HG02973 (cell line): ENCODE data around the gene PPP1R15B.

Source experiments
- ATAC-seq: cut with Tn5 transposase; IDR thresholded peaks from one replicate; pipeline ENCODE4 v1.9.1; 2021; ENCODE audit warnings: moderate library complexity; ENCODE audit not compliant: unreplicated experiment

Gene PPP1R15B

GRCh38 chr1:204421441-204421840, 9.8 kb upstream of the PPP1R15B start:
- no peak for ATAC-seq

- no peak for ATAC-seq
These were observed 8.7 kb upstream of the PPP1R15B start for GRCh38 chr1:204420039-204421004.

GRCh38 chr1:204419064-204419403, 7.4 kb upstream of the PPP1R15B start:
- no peak for ATAC-seq

- no peak for ATAC-seq
These were observed 6.8 kb upstream of the PPP1R15B start for GRCh38 chr1:204418174-204419063.

GRCh38 chr1:204417074-204417997, 5.7 kb upstream of the PPP1R15B start:
- no peak for ATAC-seq

GRCh38 chr1:204416589-204417073, 5.0 kb upstream of the PPP1R15B start:
- no peak for ATAC-seq

GRCh38 chr1:204415351-204415750, 3.7 kb upstream of the PPP1R15B start:
- ATAC-seq, result no peak

GRCh38 chr1:204414016-204414415, 2.4 kb upstream of the PPP1R15B start:
- no peak for ATAC-seq

- no peak for ATAC-seq
These were observed 1.5 kb upstream of the PPP1R15B start for GRCh38 chr1:204413170-204413535.

GRCh38 chr1:204410688-204411450, 748 bp downstream of the PPP1R15B start:
- peak; percentile 22 for ATAC-seq

GRCh38 chr1:204409836-204410687, 1.6 kb downstream of the PPP1R15B start:
- ATAC-seq, result no peak

- ATAC-seq, result no peak
These were observed 2.5 kb downstream of the PPP1R15B start for GRCh38 chr1:204409123-204409522.

- no peak for ATAC-seq
These were observed 3.0 kb downstream of the PPP1R15B start for GRCh38 chr1:204408602-204409001.

- ATAC-seq, result no peak
These were observed 3.5 kb downstream of the PPP1R15B start for GRCh38 chr1:204408074-204408507.

- no peak for ATAC-seq
These were observed 4.2 kb downstream of the PPP1R15B start for GRCh38 chr1:204407295-204407971.

- ATAC-seq, result no peak
These were observed 5.0 kb downstream of the PPP1R15B start for GRCh38 chr1:204406621-204407020.

- no peak for ATAC-seq
These were observed 5.6 kb downstream of the PPP1R15B start for GRCh38 chr1:204405988-204406387.

GRCh38 chr1:204404629-204405028, 7.0 kb downstream of the PPP1R15B start:
- no peak for ATAC-seq
